ENCODE data around the gene EID1. TPM values are rescaled to one million over a fixed set of nuclear protein-coding genes. Genes with fewer than 3 reads are reported as not detected.

The EID1 gene
- total RNA-seq, 2 experiments from 2014 or later, result 85.3 to 89.5 TPM

DNA sequence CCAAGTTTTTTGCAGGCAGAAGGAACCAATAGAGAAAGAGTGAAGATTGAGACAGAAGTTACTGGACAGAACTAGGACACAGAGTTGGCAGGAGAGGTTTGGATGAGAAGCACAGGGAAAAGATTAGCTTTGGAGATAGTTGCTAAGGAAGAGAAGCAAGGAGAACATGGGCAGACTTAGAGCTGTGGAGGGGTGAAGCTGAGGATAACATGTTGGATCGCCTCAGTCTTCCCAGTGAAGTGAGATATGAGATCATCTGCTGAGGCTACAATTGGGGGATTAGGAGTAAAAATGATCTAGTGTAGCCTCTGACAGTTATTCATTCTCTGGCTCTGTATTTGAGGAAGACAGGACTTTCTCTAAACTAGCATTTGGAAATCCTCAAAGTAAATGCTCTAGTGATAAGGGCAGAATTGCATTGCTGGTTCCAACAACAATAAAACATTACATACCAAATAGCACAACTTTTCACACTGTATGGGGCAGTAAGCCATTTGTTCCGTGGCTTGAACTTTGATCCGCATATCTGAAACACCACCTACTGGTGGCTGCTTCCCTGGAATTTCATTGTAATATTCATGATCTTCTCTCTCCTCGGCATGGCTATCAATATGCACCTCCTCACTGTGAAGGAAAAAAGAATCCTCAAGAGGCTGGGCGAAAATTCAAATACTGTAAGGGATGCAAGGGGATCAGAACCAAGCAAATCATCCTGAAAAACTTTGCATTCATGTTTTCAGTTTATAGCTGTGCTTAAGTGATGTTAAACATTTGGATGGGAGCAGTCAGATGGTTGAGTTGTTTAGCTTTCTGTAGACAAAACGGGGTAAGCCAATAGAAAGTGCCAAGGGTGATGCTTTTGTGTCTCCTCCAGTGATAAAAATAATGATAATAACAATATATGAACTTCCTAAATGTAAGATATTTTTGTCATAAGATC, 22.2 kb upstream of the EID1 start:
- ChIA-PET POLR2A (no interaction called here), CTCF (interaction anchor here (1.2 kb wide), 1 partner anchor 290 kb away, joined by 3 read pairs; no protein-coding TSS in a partner anchor)
- Mint-ChIP-seq H3K9me3 (ENCODE audit: insufficient read depth) (no peaks in the 10 kb centered on the region), H3K4me1 (ENCODE audit: low read depth) (peaks cover 8% of the 10 kb centered on the region), H3K27me3 (ENCODE audit: low read depth) (peaks cover 39% of the 10 kb centered on the region), H3K27ac (no peak overlapping the region), H3K36me3 (ENCODE audit: low read depth) (no peaks in the 10 kb centered on the region), H3K4me3 (no peak overlapping the region)
- no peak for DNase-seq
- ATAC-seq, result no peak

DNA sequence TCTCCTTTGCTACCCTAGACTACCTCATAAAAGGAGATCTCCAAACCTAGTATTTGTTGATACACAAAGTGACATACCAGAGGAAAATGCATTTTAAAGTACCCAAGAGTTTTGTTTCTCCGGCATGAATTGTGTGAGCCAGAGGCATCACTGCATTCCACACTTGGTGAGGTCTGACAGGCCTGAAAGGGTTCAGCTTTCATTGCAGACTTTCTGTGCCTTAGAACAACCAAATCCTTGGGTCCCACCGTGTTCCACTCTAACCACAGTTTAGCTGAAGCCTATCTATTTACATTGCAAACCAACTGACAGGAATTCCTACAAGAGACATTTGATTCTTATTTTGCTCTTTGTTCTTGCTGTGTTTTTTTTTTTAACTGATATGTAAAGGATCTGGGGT, 21.0 kb upstream of the EID1 start:
- peaks cover 10% of the 10 kb centered on the region for H3K4me1 Mint-ChIP-seq (ENCODE audit: low read depth)
- ATAC-seq (no peak), DNase-seq (no peak)
- no peak overlapping the region for H3K4me3 Mint-ChIP-seq
- peaks cover 36% of the 10 kb centered on the region for H3K27me3 Mint-ChIP-seq (ENCODE audit: low read depth)
- no peaks in the 10 kb centered on the region for H3K9me3 Mint-ChIP-seq (ENCODE audit: insufficient read depth)
- ChIA-PET POLR2A (no interaction called here), CTCF (no interaction called here)
- no peaks in the 10 kb centered on the region for H3K36me3 Mint-ChIP-seq (ENCODE audit: low read depth)
- no peak overlapping the region for H3K27ac Mint-ChIP-seq

DNA sequence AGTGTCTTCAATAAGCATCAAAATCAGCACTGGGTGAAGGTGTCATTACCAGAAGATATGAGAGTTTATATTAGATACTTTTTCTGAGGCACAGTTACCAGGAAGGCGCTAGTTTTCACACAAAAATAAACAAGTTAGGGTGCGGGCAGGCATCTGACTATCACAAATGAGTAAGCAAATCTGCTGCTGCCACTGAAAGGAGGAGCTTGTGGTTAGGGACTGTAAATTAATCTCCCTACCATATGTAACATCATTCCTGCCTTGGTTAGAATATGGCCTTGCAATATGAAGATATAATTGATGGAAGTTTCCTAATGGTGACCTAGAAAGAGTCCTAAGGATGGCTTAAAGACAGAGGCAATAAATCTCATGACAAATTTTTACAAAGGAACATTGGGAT, 19.5 kb upstream of the EID1 start:
- CTCF ChIA-PET, result interaction anchor here (1.5 to 6.5 kb wide), 5 partner anchors 9 to 564 kb away, joined by 3 to 103 read pairs (median 4); partner anchors contain the start of genes FGF7 and SHC4
- Mint-ChIP-seq H3K36me3 (ENCODE audit: low read depth) (no peaks in the 10 kb centered on the region), H3K27ac (no peak overlapping the region), H3K4me1 (ENCODE audit: low read depth) (peaks cover 17% of the 10 kb centered on the region), H3K4me3 (no peak overlapping the region), H3K9me3 (ENCODE audit: insufficient read depth) (no peaks in the 10 kb centered on the region), H3K27me3 (ENCODE audit: low read depth) (peaks cover 33% of the 10 kb centered on the region)
- ATAC-seq (no peak), DNase-seq (no peak)
- POLR2A ChIA-PET, result no interaction called here

DNA sequence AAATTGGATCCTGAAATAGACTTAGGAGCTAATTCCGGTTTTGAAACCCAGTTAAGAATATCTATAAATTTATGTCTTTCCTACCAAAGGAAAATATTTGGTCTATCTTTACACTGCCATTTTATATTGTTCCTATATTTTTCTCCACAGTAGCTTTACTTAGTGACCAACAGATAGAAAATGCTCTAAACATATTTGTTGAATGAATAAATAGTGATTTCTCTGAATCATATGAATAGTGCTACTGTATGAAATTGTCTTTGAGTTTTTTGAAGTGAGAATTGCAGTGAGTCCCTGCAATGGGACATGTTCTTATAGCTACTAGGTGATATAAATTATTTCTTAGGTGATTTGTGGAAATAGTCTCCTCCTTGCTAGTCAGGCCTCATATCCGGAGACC, 18.5 kb upstream of the EID1 start:
- H3K4me1 Mint-ChIP-seq (ENCODE audit: low read depth), result peaks cover 17% of the 10 kb centered on the region
- H3K4me3 Mint-ChIP-seq, result no peak overlapping the region
- CTCF ChIA-PET, result interaction anchor here (0.7 to 6.5 kb wide), 7 partner anchors 8 to 563 kb away, joined by 3 to 103 read pairs (median 4); partner anchors contain the start of genes CEP152, FGF7 and SHC4
- H3K27ac Mint-ChIP-seq, result no peak overlapping the region
- no peaks in the 10 kb centered on the region for H3K9me3 Mint-ChIP-seq (ENCODE audit: insufficient read depth)
- peaks cover 27% of the 10 kb centered on the region for H3K27me3 Mint-ChIP-seq (ENCODE audit: low read depth)
- ATAC-seq (no peak), DNase-seq (no peak)
- POLR2A ChIA-PET, result no interaction called here
- no peaks in the 10 kb centered on the region for H3K36me3 Mint-ChIP-seq (ENCODE audit: low read depth)

DNA sequence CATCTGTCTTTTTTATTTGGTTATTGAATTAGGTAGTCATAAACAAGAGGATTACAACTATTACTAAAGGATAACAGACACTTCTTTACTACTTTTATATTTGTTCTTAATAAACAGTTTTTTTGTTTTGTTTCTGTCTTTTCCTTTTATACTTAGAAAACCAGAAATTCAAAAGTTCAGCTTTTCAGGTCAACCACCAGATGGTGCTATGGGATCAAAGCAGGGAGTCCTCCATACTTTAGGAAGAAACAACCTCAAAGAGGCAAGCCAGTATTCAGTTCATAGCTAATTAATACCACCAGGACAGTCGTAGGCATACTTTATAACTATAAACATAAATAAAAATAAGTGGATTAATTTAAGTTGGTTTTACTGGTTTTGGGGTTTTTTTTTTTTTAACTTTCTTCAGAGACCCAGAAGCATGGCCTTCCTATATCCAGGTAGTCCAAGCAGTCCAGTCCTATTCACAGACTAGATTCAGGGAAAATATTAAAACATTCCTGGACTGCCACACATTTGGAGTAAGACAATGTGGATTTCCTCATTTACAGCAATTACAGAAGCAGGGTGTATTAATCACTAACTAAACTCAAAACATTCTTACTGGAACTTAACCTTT, 16.0 kb upstream of the EID1 start:
- no peak overlapping the region for H3K4me3 Mint-ChIP-seq
- H3K36me3 Mint-ChIP-seq (ENCODE audit: low read depth), result no peaks in the 10 kb centered on the region
- ATAC-seq, result peak; percentile 61
- H3K27me3 Mint-ChIP-seq (ENCODE audit: low read depth), result peaks cover 20% of the 10 kb centered on the region
- DNase-seq, result peak; percentile 64
- no peak overlapping the region for H3K27ac Mint-ChIP-seq
- no peaks in the 10 kb centered on the region for H3K9me3 Mint-ChIP-seq (ENCODE audit: insufficient read depth)
- peaks cover 17% of the 10 kb centered on the region for H3K4me1 Mint-ChIP-seq (ENCODE audit: low read depth)
- ChIA-PET CTCF (interaction anchor here (0.6 to 6.5 kb wide), 40 partner anchors 9 to 1284 kb away, joined by 3 to 103 read pairs (median 4); partner anchors contain the start of genes CEP152, COPS2, EID1 and SECISBP2L), POLR2A (interaction anchor here (0.7 to 2.1 kb wide), 4 partner anchors 16 to 1401 kb away, joined by 3 to 11 read pairs (median 4); partner anchors contain the start of gene EID1)

DNA sequence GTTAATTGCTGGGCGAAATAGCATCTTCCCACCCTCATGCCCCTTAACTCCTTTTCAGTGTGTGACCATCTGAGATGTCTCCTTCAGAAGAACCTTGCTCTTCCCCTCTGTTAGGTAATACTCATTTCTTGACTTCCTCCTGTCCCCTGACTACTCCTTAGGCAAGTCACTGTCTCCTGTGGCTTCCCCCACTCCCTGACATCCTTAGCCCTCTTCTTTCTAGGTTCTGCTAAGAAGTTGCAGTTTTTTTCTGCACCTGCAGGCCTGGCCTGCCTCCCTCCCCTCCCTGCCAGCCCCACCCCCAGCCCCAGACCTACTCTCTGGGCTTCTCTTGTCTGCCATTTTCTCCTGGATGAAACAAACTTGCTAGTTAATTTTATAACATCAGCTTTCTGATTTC, 15.2 kb upstream of the EID1 start:
- Mint-ChIP-seq H3K4me1 (ENCODE audit: low read depth) (peaks cover 17% of the 10 kb centered on the region), H3K27ac (no peak overlapping the region), H3K9me3 (ENCODE audit: insufficient read depth) (no peaks in the 10 kb centered on the region), H3K36me3 (ENCODE audit: low read depth) (no peaks in the 10 kb centered on the region), H3K27me3 (ENCODE audit: low read depth) (peaks cover 18% of the 10 kb centered on the region), H3K4me3 (no peak overlapping the region)
- DNase-seq, result peak; percentile 25
- peak; percentile 58 for ATAC-seq
- ChIA-PET POLR2A (interaction anchor here (1.7 to 2.1 kb wide), 2 partner anchors 15 to 103 kb away, joined by 5 to 11 read pairs; partner anchors contain the start of gene EID1), CTCF (interaction anchor here (0.9 to 6.5 kb wide), 17 partner anchors 10 to 1140 kb away, joined by 3 to 103 read pairs (median 5); partner anchors contain the start of genes EID1 and SHC4)

DNA sequence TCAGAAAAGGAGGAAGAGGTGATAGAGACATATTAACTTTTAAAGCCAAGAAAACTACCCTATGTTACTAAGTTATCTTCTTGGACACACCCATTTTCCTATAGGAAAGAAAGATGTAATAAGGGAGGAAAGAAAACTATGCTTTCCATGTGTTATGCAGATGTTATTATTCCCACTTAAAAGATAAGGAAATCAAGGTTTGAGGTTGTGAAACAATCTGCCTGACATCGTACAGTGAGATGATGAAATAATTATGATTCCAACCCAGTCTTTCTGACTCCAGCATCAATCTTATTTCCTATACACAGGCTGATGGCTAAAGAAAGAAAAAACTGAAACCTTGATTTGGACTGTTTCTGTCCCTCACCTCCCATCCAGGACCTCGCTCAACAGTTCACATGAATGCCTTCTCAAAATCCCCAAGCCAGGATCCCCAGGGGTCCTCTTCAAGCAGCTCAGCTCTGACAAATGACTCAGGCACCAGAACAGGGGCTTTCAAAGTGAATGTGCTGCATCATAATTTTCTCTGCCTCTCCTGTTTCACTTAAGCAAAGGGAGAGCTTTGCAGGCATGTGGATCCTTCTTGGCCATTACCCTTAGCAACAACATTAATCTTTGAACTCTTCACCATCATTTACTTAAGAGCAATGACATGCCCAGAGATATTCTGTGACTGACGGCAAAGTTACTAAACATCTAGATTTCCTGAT, 12.4 kb upstream of the EID1 start:
- no peak for DNase-seq
- H3K4me1 Mint-ChIP-seq (ENCODE audit: low read depth), result peaks cover 9% of the 10 kb centered on the region
- H3K27ac Mint-ChIP-seq, result no peak overlapping the region
- ChIA-PET POLR2A (interaction anchor here (2.2 kb wide), 1 partner anchor 12 kb away, joined by 8 read pairs; the partner anchor contains the start of gene EID1), CTCF (interaction anchor here (1.6 to 2.5 kb wide), 3 partner anchors 13 to 110 kb away, joined by 5 to 8 read pairs (median 5); partner anchors contain the start of gene EID1)
- H3K9me3 Mint-ChIP-seq (ENCODE audit: insufficient read depth), result no peaks in the 10 kb centered on the region
- H3K36me3 Mint-ChIP-seq (ENCODE audit: low read depth), result no peaks in the 10 kb centered on the region
- ATAC-seq, result no peak
- H3K27me3 Mint-ChIP-seq (ENCODE audit: low read depth), result peaks cover 9% of the 10 kb centered on the region
- H3K4me3 Mint-ChIP-seq, result no peak overlapping the region

DNA sequence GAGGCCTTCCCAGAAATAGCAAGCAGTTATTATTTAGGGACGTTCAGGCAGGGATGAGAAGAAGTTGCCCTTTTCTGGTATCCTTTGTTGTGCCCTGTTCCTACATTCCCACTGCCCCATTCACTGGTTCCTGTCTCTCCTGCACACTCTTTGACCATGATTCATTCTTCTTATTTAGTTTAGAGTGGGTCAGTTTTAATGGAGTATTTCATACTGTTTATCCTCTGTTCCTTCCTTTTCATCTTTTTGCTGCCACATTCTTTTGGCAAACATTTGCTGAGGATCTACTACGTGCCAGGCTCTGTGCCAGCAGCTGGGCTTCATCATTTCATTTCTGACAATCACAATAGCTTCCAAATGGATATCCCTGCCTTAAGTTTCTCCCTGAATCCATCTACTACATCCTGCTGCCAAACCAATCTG, 11.8 kb upstream of the EID1 start:
- no peaks in the 10 kb centered on the region for H3K9me3 Mint-ChIP-seq (ENCODE audit: insufficient read depth)
- no peak overlapping the region for H3K4me3 Mint-ChIP-seq
- no peaks in the 10 kb centered on the region for H3K36me3 Mint-ChIP-seq (ENCODE audit: low read depth)
- ChIA-PET CTCF (interaction anchor here (2.0 to 2.5 kb wide), 2 partner anchors 12 to 110 kb away, joined by 5 to 8 read pairs; partner anchors contain the start of gene EID1), POLR2A (interaction anchor here (2.2 kb wide), 1 partner anchor 11 kb away, joined by 8 read pairs; the partner anchor contains the start of gene EID1)
- DNase-seq (no peak), ATAC-seq (no peak)
- peaks cover 9% of the 10 kb centered on the region for H3K4me1 Mint-ChIP-seq (ENCODE audit: low read depth)
- no peak overlapping the region for H3K27ac Mint-ChIP-seq
- peaks cover 12% of the 10 kb centered on the region for H3K27me3 Mint-ChIP-seq (ENCODE audit: low read depth)

DNA sequence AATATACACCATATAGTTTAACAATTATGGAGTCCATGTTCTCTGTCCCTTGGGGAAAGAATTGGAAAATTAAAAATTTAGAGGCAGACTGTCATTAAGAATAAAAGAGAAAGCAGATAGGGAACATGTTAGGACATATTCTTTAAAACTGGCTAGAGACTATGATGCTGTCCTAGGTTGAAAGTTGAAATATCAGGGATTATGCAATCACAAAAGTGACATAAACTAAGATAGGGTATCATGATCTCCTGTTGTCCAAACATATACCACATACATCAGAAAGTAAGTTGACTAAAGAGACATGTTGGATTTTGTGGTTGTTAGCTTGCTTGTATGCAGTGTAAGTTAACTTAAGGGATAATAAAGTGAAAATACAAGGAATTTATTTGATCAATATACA, 9.9 kb upstream of the EID1 start:
- H3K4me3 Mint-ChIP-seq, result no peak overlapping the region
- ATAC-seq (no peak), DNase-seq (no peak)
- no peaks in the 10 kb centered on the region for H3K36me3 Mint-ChIP-seq (ENCODE audit: low read depth)
- POLR2A ChIA-PET, result no interaction called here
- peaks cover 24% of the 10 kb centered on the region for H3K27me3 Mint-ChIP-seq (ENCODE audit: low read depth)
- no peaks in the 10 kb centered on the region for H3K4me1 Mint-ChIP-seq (ENCODE audit: low read depth)
- H3K27ac Mint-ChIP-seq, result no peak overlapping the region
- H3K9me3 Mint-ChIP-seq (ENCODE audit: insufficient read depth), result no peaks in the 10 kb centered on the region
- CTCF ChIA-PET, result interaction anchor here (0.6 to 2.5 kb wide), 5 partner anchors 9 to 554 kb away, joined by 3 to 8 read pairs (median 3); no protein-coding TSS in a partner anchor

DNA sequence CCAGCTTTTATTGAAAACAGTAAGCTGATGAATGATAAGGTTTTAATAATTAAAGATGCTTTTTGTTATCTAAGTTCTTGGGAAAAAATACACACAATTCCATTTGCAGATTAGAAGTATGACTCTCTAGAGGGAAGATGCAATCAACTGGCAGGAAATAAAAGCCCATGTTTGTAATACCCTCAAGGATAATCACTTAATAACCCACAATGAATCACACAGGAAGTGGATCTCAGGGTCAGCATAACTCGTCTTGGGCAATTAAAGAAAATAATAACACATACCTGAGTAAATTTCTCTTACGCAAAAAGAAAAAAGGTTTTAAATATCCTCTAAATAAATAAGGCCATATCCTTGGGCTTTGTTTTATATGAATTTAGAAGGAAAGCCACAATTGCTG, 9.4 kb upstream of the EID1 start:
- no peak for ATAC-seq
- Mint-ChIP-seq H3K4me3 (no peak overlapping the region), H3K27ac (no peak overlapping the region), H3K4me1 (ENCODE audit: low read depth) (no peaks in the 10 kb centered on the region), H3K9me3 (ENCODE audit: insufficient read depth) (no peaks in the 10 kb centered on the region), H3K27me3 (ENCODE audit: low read depth) (peaks cover 25% of the 10 kb centered on the region), H3K36me3 (ENCODE audit: low read depth) (no peaks in the 10 kb centered on the region)
- ChIA-PET CTCF (interaction anchor here (0.7 kb wide), 1 partner anchor 554 kb away, joined by 3 read pairs; no protein-coding TSS in a partner anchor), POLR2A (no interaction called here)
- no peak for DNase-seq

DNA sequence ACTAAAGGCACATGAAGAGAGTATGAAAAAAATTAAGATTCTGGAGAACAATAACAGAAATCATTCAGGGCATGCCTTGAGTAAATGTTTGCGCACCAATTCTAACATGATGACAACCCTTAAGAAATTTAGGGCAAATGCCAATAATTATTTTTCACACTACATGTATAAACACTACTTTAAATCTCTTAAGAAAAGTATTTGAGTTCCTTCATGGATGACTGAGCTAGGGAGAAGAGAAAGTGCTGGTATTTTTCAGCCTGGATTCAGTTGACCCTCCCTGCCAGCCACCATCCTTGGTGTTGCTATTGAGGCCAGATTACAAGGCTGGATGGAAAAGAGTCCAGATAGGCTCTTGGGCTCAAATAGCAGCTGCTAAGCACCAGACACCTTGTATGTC, 8.0 kb upstream of the EID1 start:
- H3K4me1 Mint-ChIP-seq (ENCODE audit: low read depth), result no peaks in the 10 kb centered on the region
- CTCF ChIA-PET, result interaction anchor here (1.6 to 1.8 kb wide), 2 partner anchors 105 to 276 kb away, joined by 5 to 11 read pairs; no protein-coding TSS in a partner anchor
- DNase-seq, result no peak
- POLR2A ChIA-PET, result no interaction called here
- peaks cover 29% of the 10 kb centered on the region for H3K27me3 Mint-ChIP-seq (ENCODE audit: low read depth)
- H3K27ac Mint-ChIP-seq, result no peak overlapping the region
- no peak for ATAC-seq
- H3K4me3 Mint-ChIP-seq, result no peak overlapping the region
- H3K36me3 Mint-ChIP-seq (ENCODE audit: low read depth), result no peaks in the 10 kb centered on the region
- H3K9me3 Mint-ChIP-seq (ENCODE audit: insufficient read depth), result no peaks in the 10 kb centered on the region
